Stimulated activated CD8-positive, alpha-beta memory T cell treated with anti-CD3 and anti-CD28 coated beads, Interleukin-7, amount 100 ng/mL, for 1 hour (primary cell): ENCODE results near the gene SLC25A11.
A peak's percentile ranks its signal among the peaks of the same experiment; 100 is the strongest.
"Not testable (repeated sequence)": the region's sequence is repeated elsewhere in the genome, so short reads cannot be mapped to it uniquely, and the experiment has no call there.

Experiments
- DNase-seq, 2 donors: peaks; one replicate each; pipeline ENCODE4 v3.0.0-alpha.2; 2020; ENCODE audit warnings: low read depth in 2 of 2

SLC25A11 gene

GRCh38 chr17:4920351-4921048 is 19.3 kb downstream of the SLC25A11 start:
- no peak for DNase-seq

GRCh38 chr17:4919511-4920047 is 20.3 kb downstream of the SLC25A11 start:
- no peak for DNase-seq

GRCh38 chr17:4914551-4914950 is 25.3 kb downstream of the SLC25A11 start:
- DNase-seq, result not testable (repeated sequence)

GRCh38 chr17:4913994-4914393 is 25.9 kb downstream of the SLC25A11 start:
- DNase-seq, result no peak

- peak; percentile 49 to 52 for DNase-seq
Observed at GRCh38 chr17:4908711-4909496, 30.9 kb downstream of the SLC25A11 start.

- DNase-seq, result no peak
Observed at GRCh38 chr17:4908301-4908700, 31.5 kb downstream of the SLC25A11 start.

GRCh38 chr17:4906642-4907041 is 33.2 kb downstream of the SLC25A11 start:
- DNase-seq, result not testable (repeated sequence)

- peak in 1 of 2 donors; percentile 59 for DNase-seq
Observed at GRCh38 chr17:4903051-4903818, 36.6 kb downstream of the SLC25A11 start, which contains the start of gene CHRNE. TSS of gene CHRNE (minus strand) at chr17:4903098. CDS start at chr17:4903063, 35 bp downstream.

GRCh38 chr17:4902540-4902939 is 37.3 kb downstream of the SLC25A11 start:
- DNase-seq, result no peak

- DNase-seq, result no peak
Observed at GRCh38 chr17:4901648-4902344, 38.0 kb downstream of the SLC25A11 start.

- DNase-seq, result no peak
Observed at GRCh38 chr17:4901108-4901647, 38.7 kb downstream of the SLC25A11 start.

- DNase-seq, result no peak
Observed at GRCh38 chr17:4900231-4901107, 39.4 kb downstream of the SLC25A11 start.

- peak; percentile 82 to 86 for DNase-seq
Observed at GRCh38 chr17:4899341-4900230, 40.3 kb downstream of the SLC25A11 start, which contains the start of gene C17orf107. TSS of gene C17orf107 (plus strand) at chr17:4899536. CDS start at chr17:4899763, 227 bp downstream.

- no peak for DNase-seq
Observed at GRCh38 chr17:4898927-4899326, 40.9 kb downstream of the SLC25A11 start.

GRCh38 chr17:4898351-4898750 is 41.5 kb downstream of the SLC25A11 start:
- DNase-seq, result no peak

- no peak for DNase-seq
Observed at GRCh38 chr17:4897785-4898184, 42.1 kb downstream of the SLC25A11 start.

GRCh38 chr17:4897198-4897687 is 42.6 kb downstream of the SLC25A11 start:
- no peak for DNase-seq

GRCh38 chr17:4896332-4897197 is 43.3 kb downstream of the SLC25A11 start:
- DNase-seq, result no peak
